Astrocyte (in vitro differentiated cells and primary cell): Measurements from ENCODE around the gene TERB1.

Source experiments
- EZH2 ChIP-seq: IDR thresholded peaks from 2 replicates; pipeline ENCODE4 v1.6.1; 2012; ENCODE audit warnings: mild to moderate bottlenecking, low read length, inconsistent platforms; ENCODE audit not compliant: insufficient read depth
- TF ChIP-seq, protein P1 (sequence below): IDR thresholded peaks from 2 replicates; pipeline ENCODE4 v1.5.1; 2011; ENCODE audit warnings: low read depth, mild to moderate bottlenecking, inconsistent platforms, low read length, moderate library complexity; ENCODE audit not compliant: insufficient read depth

DNA sequence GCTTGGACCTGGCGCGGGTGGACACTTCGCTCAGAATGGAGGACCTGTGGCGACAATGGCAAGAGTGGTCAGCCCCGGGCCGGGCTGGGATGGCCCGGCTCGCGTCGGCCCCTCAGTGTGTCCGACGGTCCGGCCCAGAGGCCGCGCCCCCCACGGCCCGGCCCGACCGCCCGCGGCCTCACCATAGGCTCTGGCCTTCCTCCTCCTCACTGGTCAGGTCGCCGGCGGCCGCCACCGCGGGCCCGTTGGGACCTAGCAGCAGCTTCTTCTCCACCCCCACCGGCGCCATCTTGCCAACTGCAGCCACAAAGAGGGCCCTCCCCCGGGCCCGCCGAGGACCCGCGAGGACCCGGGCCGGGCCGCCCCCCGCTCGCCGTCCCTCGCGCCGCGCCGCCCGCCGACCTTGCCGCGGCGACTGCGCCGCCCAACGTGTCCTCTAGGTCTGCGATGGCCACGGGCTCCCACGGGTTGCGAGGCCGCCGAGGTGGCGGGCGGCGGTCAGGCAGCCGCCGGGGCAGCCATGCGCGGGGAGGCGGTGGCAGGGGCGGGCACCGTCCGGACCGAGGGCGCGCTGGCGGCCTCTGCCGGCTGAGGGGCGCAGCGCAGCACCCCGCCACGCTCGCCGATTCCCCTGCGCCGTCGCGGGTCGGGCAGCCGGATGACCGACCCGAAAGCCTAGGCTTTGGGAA lies 49.9 kb downstream of the TERB1 start, which contains the start of gene DYNC1LI2:
- TF ChIP-seq, protein P1, sequence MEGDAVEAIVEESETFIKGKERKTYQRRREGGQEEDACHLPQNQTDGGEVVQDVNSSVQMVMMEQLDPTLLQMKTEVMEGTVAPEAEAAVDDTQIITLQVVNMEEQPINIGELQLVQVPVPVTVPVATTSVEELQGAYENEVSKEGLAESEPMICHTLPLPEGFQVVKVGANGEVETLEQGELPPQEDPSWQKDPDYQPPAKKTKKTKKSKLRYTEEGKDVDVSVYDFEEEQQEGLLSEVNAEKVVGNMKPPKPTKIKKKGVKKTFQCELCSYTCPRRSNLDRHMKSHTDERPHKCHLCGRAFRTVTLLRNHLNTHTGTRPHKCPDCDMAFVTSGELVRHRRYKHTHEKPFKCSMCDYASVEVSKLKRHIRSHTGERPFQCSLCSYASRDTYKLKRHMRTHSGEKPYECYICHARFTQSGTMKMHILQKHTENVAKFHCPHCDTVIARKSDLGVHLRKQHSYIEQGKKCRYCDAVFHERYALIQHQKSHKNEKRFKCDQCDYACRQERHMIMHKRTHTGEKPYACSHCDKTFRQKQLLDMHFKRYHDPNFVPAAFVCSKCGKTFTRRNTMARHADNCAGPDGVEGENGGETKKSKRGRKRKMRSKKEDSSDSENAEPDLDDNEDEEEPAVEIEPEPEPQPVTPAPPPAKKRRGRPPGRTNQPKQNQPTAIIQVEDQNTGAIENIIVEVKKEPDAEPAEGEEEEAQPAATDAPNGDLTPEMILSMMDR = peak; percentile 50
- TF ChIP-seq EZH2 = no peak
